Sigmoid colon (tissue), 7 donors: Measurements from ENCODE around the gene TBX5. TPM values are rescaled to one million over a fixed set of nuclear protein-coding genes. Genes with fewer than 3 reads are reported as not detected.

Experiments
- DNase-seq: peaks from one replicate; pipeline ENCODE4 v3.0.0-alpha.2; 2019
- H3K27ac ChIP-seq, 4 donors: fragments of 200-600 bp; sonication (generic); one replicate each; pipeline ENCODE4 v1.5.1; 2016 to 2019; ENCODE audit warnings: mild to moderate bottlenecking in 1 of 4
- H3K27me3 ChIP-seq, 3 donors: fragments of 200-600 bp; sonication (generic); one replicate each; pipeline ENCODE4 v1.5.1; 2019; ENCODE audit warnings: mild to moderate bottlenecking in 1 of 3
- H3K36me3 ChIP-seq, 4 donors: fragments of 200-600 bp; sonication (generic); one replicate each; pipeline ENCODE4 v1.5.1; 2016 to 2019
- H3K4me1 ChIP-seq, 4 donors: fragments of 200-600 bp; sonication (generic); one replicate each; pipeline ENCODE4 v1.5.1; 2017 to 2019
- H3K4me3 ChIP-seq, 4 donors: fragments of 200-600 bp; sonication (generic); one replicate each; pipeline ENCODE4 v1.5.1; 2017 to 2019; ENCODE audit warnings: mild to moderate bottlenecking in 2 of 4, moderate library complexity in 1 of 4
- H3K9me3 ChIP-seq, 4 donors: fragments of 200-600 bp in 3 of 4; sonication (generic) in 3 of 4; one replicate each; pipeline versions ENCODE4 v1.5.1 to v1.6.1; 2013 to 2019
- CTCF ChIP-seq, 4 experiments: fragments of 450-650 bp in 3 of 4; fragments of 200-600 bp in 1 of 4; IDR thresholded peaks; one replicate each; pipeline ENCODE4 v1.5.1; 2016 to 2019; ENCODE audit warnings: antibody characterized with exemption in 4 of 4, mild to moderate bottlenecking in 3 of 4, moderate library complexity in 2 of 4
- EP300 ChIP-seq, 4 donors: sonication (generic); formaldehyde crosslinking; IDR thresholded peaks; one replicate each; pipeline ENCODE4 v1.6.1; 2017; ENCODE audit warnings: antibody characterized with exemption in 4 of 4
- POLR2A ChIP-seq, 2 donors: fragments of 450-650 bp; IDR thresholded peaks; one replicate each; pipeline ENCODE4 v1.6.1; 2016; ENCODE audit warnings: antibody characterized with exemption in 2 of 2, mild to moderate bottlenecking in 2 of 2, moderate library complexity in 2 of 2
- POLR2AphosphoS5 ChIP-seq, 4 donors: sonication (generic); formaldehyde crosslinking; IDR thresholded peaks; one replicate each; pipeline ENCODE4 v1.6.1; 2017; ENCODE audit warnings: antibody characterized with exemption in 4 of 4
- WGBS, 2 donors: extraction: QIAGEN DNeasy Blood & Tissue Kit; methylation state at CpG; one replicate each; pipeline ENCODE4 v1.1.7; 2013; 5-methylcytosine and 5-hydroxymethylcytosine counted together
- intact Hi-C: fragments of 100-400 bp; cut with DNase I; formaldehyde crosslinking; loops from one replicate; pipeline ENCODE4 v1.15.1; 2023
- polyA plus RNA-seq, 3 donors: library from polyadenylated mRNA; stranded (reverse); fragments of 200-250 nt; gene quantifications; one replicate each; pipeline ENCODE4 v1.2.3, GENCODE V29; 2013
- total RNA-seq, 4 donors: library from RNA; depleted of rRNA; stranded (reverse); fragments of >200 nt; gene quantifications; one replicate each; pipeline ENCODE4 v1.1.0, GENCODE V29; 2016
- donor health status: healthy with polysubstance abuse.
- donor health status: Bipolar disorder and iron deficiency.
- donor health status: healthy.

Gene TBX5
- total and polyA plus RNA-seq, 7 donors, result not detected

- H3K27me3 ChIP-seq, result peaks cover 37 to 98% (median 76%) of the 10 kb centered on the region in 3 donors
- 3 to 14% methylated on average over 6 of the region's 6 CpGs for WGBS, 2 donors
- H3K9me3 ChIP-seq, result no peaks in the 10 kb centered on the region
- H3K4me3 ChIP-seq, result no peak overlapping the region
- DNase-seq, result peak; percentile 8
- H3K27ac ChIP-seq, result no peak overlapping the region
- intact Hi-C loops, result no loop called here
- H3K36me3 ChIP-seq, result no peaks in the 10 kb centered on the region
- TF ChIP-seq POLR2A (IDR thresholded peaks at IDR 0.05) (no peak), EP300 (IDR thresholded peaks at IDR 0.05) (no peak), CTCF (IDR thresholded peaks at IDR 0.05) (no peak), POLR2AphosphoS5 (IDR thresholded peaks at IDR 0.05) (no peak)
- peaks cover 0 to 10% (median 6%) of the 10 kb centered on the region in 4 donors for H3K4me1 ChIP-seq
Observed at GRCh38 chr12:114395233-114395632, 10.7 kb downstream of the TBX5 start.

GRCh38 chr12:114393569-114393968 is 12.4 kb downstream of the TBX5 start:
- TF ChIP-seq EP300 (IDR thresholded peaks at IDR 0.05) (no peak), POLR2A (IDR thresholded peaks at IDR 0.05) (no peak), CTCF (IDR thresholded peaks at IDR 0.05) (no peak), POLR2AphosphoS5 (IDR thresholded peaks at IDR 0.05) (no peak)
- intact Hi-C loops, result no loop called here
- 11 to 23% methylated on average over 4 of the region's 4 CpGs for WGBS, 2 donors
- Histone ChIP-seq H3K27me3 (peaks cover 24 to 90% (median 63%) of the 10 kb centered on the region in 3 donors), H3K9me3 (no peaks in the 10 kb centered on the region), H3K27ac (peak overlapping the region in 1 of 4 donors; percentile 34), H3K4me3 (no peak overlapping the region), H3K4me1 (peaks cover 0 to 9% (median 5%) of the 10 kb centered on the region in 4 donors), H3K36me3 (no peaks in the 10 kb centered on the region)
- DNase-seq, result peak; percentile 14

GRCh38 chr12:114392909-114393308 is 13.0 kb downstream of the TBX5 start:
- Histone ChIP-seq H3K27me3 (peaks cover 20 to 90% (median 56%) of the 10 kb centered on the region in 3 donors), H3K4me3 (no peak overlapping the region), H3K4me1 (peaks cover 0 to 9% (median 5%) of the 10 kb centered on the region in 4 donors), H3K9me3 (no peaks in the 10 kb centered on the region), H3K36me3 (no peaks in the 10 kb centered on the region), H3K27ac (peak overlapping the region in 1 of 4 donors; percentile 34)
- intact Hi-C loops, result no loop called here
- no peak for TF ChIP-seq POLR2A (IDR thresholded peaks at IDR 0.05)
- no peak for TF ChIP-seq EP300 (IDR thresholded peaks at IDR 0.05)
- no peak for TF ChIP-seq CTCF (IDR thresholded peaks at IDR 0.05)
- TF ChIP-seq POLR2AphosphoS5 (IDR thresholded peaks at IDR 0.05), result no peak
- 39 to 40% methylated on average over 5 of the region's 5 CpGs for whole genome bisulfite sequencing, 2 donors
- DNase-seq, result no peak

GRCh38 chr12:114391088-114391487 is 14.9 kb downstream of the TBX5 start:
- no peak overlapping the region for H3K4me3 ChIP-seq
- no peak for TF ChIP-seq EP300 (IDR thresholded peaks at IDR 0.05)
- no peak for TF ChIP-seq POLR2AphosphoS5 (IDR thresholded peaks at IDR 0.05)
- no peak for TF ChIP-seq CTCF (IDR thresholded peaks at IDR 0.05)
- TF ChIP-seq POLR2A (IDR thresholded peaks at IDR 0.05), result no peak
- intact Hi-C loops, result no loop called here
- H3K4me1 ChIP-seq, result peaks cover 0 to 4% (median 3%) of the 10 kb centered on the region in 4 donors
- peak overlapping the region in 1 of 4 donors; percentile 37 for H3K27ac ChIP-seq
- DNase-seq, result no peak
- H3K27me3 ChIP-seq, result peaks cover 8 to 76% (median 38%) of the 10 kb centered on the region in 3 donors
- no peaks in the 10 kb centered on the region for H3K36me3 ChIP-seq
- WGBS, 2 donors, result 20 to 22% methylated on average over 4 of the region's 4 CpGs
- H3K9me3 ChIP-seq, result no peaks in the 10 kb centered on the region

GRCh38 chr12:114384739-114385138 is 21.2 kb downstream of the TBX5 start:
- DNase-seq, result no peak
- 76 to 82% methylated on average over 4 of the region's 4 CpGs for WGBS, 2 donors
- Histone ChIP-seq H3K4me3 (no peak overlapping the region), H3K27ac (no peak overlapping the region), H3K36me3 (no peaks in the 10 kb centered on the region), H3K9me3 (no peaks in the 10 kb centered on the region), H3K4me1 (no peaks in the 10 kb centered on the region), H3K27me3 (peaks cover 0 to 34% (median under 1%) of the 10 kb centered on the region in 3 donors)
- intact Hi-C loops, result no loop called here
- TF ChIP-seq CTCF (IDR thresholded peaks at IDR 0.05), result no peak
- no peak for TF ChIP-seq POLR2A (IDR thresholded peaks at IDR 0.05)
- TF ChIP-seq POLR2AphosphoS5 (IDR thresholded peaks at IDR 0.05), result no peak
- TF ChIP-seq EP300 (IDR thresholded peaks at IDR 0.05), result no peak
